ENCODE results near the gene WSCD2. TPM values are rescaled to one million over a fixed set of nuclear protein-coding genes. Genes with fewer than 3 reads are reported as not detected.

WSCD2 gene
- total RNA-seq, 1 donor from 2014 or later = 0.04 TPM

DNA sequence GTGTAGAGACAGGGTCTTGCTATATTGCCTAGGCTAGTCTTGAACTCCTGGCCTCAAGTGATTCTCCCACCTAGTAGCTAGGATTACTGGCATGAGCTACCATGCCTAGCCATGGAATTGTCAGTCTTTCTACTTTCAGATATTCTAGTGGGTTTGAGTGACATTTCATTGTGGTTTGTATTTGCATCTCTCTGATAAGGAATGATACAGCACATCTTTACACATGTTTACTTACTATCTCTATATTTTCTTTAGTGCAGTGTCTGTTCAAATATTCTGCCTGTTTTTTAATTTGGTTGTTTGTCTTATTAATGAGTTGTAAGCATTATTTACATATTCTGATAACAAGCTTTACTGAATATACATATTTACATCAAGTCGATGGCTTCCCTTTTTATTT is 136.4 kb downstream of the WSCD2 start:
- TF ChIP-seq, protein P1, sequence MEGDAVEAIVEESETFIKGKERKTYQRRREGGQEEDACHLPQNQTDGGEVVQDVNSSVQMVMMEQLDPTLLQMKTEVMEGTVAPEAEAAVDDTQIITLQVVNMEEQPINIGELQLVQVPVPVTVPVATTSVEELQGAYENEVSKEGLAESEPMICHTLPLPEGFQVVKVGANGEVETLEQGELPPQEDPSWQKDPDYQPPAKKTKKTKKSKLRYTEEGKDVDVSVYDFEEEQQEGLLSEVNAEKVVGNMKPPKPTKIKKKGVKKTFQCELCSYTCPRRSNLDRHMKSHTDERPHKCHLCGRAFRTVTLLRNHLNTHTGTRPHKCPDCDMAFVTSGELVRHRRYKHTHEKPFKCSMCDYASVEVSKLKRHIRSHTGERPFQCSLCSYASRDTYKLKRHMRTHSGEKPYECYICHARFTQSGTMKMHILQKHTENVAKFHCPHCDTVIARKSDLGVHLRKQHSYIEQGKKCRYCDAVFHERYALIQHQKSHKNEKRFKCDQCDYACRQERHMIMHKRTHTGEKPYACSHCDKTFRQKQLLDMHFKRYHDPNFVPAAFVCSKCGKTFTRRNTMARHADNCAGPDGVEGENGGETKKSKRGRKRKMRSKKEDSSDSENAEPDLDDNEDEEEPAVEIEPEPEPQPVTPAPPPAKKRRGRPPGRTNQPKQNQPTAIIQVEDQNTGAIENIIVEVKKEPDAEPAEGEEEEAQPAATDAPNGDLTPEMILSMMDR (IDR thresholded peaks at IDR 0.05; ENCODE audit: insufficient read depth, low read length, poor library complexity, severe bottlenecking) = no peak
- Histone ChIP-seq H3K36me3 (ENCODE audit: control insufficient read depth, insufficient read depth, low read length) (no peaks in the 10 kb centered on the region), H3K4me3 (ENCODE audit: low read depth, low read length) (no peak overlapping the region), H3K27me3 (ENCODE audit: control insufficient read depth, insufficient read depth, low read length) (no peaks in the 10 kb centered on the region)
- DNase-seq (ENCODE audit: low read depth) = no peak

DNA sequence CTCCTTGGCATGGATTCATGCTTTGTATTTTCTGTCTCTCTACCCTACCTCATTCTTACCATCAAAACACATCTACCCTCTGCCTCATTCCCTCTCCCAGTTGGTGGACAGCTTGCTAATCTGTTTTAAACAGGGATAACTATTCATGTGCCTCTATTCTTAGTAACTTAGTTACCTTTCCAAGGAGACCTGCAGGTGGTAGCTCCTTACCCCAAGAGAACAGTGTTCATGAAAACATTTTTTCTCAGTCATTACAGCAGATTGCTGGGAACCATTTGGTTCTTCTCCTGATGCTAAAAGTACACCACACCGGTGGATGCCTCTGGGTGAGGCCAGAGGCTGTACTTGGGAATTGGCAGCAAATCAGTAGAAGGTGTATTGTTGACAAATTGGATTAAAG is 137.0 kb downstream of the WSCD2 start:
- TF ChIP-seq, protein P1 (IDR thresholded peaks at IDR 0.05; ENCODE audit: insufficient read depth, low read length, poor library complexity, severe bottlenecking) = no peak
- Histone ChIP-seq H3K4me3 (ENCODE audit: low read depth, low read length) (no peak overlapping the region), H3K27me3 (ENCODE audit: control insufficient read depth, insufficient read depth, low read length) (no peaks in the 10 kb centered on the region), H3K36me3 (ENCODE audit: control insufficient read depth, insufficient read depth, low read length) (no peaks in the 10 kb centered on the region)
- no peak for DNase-seq (ENCODE audit: low read depth)

DNA sequence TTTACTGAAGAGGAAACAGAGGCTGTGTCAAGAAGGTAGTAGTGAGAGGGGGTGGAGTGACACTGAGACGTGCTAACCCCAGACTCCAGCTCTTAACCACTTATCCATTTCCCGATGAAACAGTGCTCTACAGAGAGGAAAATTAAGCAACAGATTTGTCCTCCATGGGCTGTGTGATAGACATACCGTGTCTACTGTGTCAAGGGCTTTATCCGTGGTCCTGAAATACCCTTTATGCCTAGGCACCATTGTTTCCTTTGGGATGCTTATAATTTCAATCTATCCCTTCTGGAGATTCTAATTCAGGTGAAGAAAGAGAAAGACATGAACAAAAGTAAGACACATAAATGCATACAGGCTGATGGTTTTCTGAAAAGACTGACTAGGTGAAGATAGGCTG is 138.4 kb downstream of the WSCD2 start:
- Histone ChIP-seq H3K27me3 (ENCODE audit: control insufficient read depth, insufficient read depth, low read length) (no peaks in the 10 kb centered on the region), H3K36me3 (ENCODE audit: control insufficient read depth, insufficient read depth, low read length) (no peaks in the 10 kb centered on the region), H3K4me3 (ENCODE audit: low read depth, low read length) (no peak overlapping the region)
- DNase-seq (ENCODE audit: low read depth) = no peak
- TF ChIP-seq, protein P1 (IDR thresholded peaks at IDR 0.05; ENCODE audit: insufficient read depth, low read length, poor library complexity, severe bottlenecking) = no peak

DNA sequence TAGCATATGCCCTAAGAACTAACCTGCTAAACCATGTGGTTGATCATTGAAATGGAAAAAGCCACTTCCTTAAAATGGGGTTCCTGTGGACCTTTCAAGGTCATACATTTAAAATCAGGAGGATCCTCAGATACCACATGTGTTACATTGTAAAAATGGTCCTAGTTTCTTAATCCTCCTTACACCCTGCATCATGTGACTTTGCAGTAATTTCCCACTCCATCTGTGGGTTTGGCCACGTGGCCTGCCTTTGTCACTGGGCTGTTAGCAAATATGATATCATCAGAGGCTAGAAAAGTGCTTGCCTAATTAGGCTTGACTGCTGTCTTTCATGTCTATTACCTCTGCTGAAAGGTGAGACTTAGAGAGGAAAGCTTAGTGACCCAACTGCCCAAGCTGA is 139.3 kb downstream of the WSCD2 start:
- no peak for DNase-seq (ENCODE audit: low read depth)
- no peak overlapping the region for H3K4me3 ChIP-seq (ENCODE audit: low read depth, low read length)
- no peaks in the 10 kb centered on the region for H3K36me3 ChIP-seq (ENCODE audit: control insufficient read depth, insufficient read depth, low read length)
- H3K27me3 ChIP-seq (ENCODE audit: control insufficient read depth, insufficient read depth, low read length) = no peaks in the 10 kb centered on the region
- TF ChIP-seq, protein P1 (IDR thresholded peaks at IDR 0.05; ENCODE audit: insufficient read depth, low read length, poor library complexity, severe bottlenecking) = no peak

DNA sequence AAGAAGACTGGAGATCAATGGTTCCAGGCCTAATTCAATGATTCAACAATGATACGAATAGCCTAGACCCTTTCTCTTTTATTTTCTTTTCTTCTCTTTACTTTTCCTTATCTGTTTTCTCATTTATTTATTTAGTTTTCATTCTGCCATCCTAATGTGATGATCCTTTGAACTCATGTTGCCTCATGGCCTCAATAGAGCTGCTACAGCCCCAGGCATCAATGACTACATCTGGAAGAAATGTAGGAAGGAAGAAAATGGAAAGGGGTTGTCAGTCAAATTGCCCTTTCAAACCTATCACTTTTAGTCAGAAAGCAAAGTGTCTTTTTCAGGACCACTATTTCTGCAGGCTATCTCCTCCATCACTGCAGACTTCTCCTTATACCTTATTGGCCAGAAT is 140.1 kb downstream of the WSCD2 start:
- DNase-seq (ENCODE audit: low read depth) = no peak
- Histone ChIP-seq H3K27me3 (ENCODE audit: control insufficient read depth, insufficient read depth, low read length) (no peaks in the 10 kb centered on the region), H3K36me3 (ENCODE audit: control insufficient read depth, insufficient read depth, low read length) (no peaks in the 10 kb centered on the region), H3K4me3 (ENCODE audit: low read depth, low read length) (no peak overlapping the region)
- TF ChIP-seq, protein P1 (IDR thresholded peaks at IDR 0.05; ENCODE audit: insufficient read depth, low read length, poor library complexity, severe bottlenecking) = no peak

DNA sequence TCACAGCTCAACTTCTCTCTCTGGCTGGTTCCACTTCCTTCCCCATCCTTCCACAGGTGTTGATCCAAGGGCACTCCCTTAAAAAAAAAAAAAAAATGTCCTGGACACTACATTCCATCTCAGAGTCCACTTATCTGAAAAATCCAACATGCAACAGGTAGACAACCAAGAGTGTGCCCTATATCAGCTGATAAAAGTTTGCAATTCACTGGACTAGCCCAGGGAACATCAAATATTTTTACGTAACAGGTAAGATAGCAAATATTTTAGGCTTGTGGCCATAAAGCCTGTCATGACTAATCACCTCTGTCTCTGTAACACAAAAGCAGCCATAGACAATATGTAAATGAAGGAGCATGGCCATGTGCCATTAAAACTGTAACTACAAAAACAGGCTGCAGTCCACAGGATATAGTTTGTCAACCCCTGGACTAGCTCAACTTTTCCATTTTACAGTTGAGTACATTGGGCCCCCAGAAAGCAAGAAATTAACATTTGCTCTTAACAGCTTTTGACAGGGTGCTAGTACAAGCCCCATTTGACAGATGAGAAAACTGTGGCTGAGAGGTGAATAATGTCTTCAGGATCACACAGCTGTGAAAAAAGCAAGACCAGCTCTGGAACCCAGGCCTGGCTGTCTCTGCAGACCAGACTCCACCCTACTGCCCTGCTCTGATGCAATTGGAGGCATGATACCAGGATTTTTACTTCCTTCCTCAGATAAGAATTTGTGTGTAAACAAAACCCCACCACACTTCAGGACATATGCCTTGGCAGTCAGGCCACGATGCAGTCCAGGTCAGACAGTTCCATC is 141.2 kb downstream of the WSCD2 start:
- no peak for DNase-seq (ENCODE audit: low read depth)
- no peaks in the 10 kb centered on the region for H3K27me3 ChIP-seq (ENCODE audit: control insufficient read depth, insufficient read depth, low read length)
- TF ChIP-seq, protein P1 (IDR thresholded peaks at IDR 0.05; ENCODE audit: insufficient read depth, low read length, poor library complexity, severe bottlenecking) = no peak
- no peak overlapping the region for H3K4me3 ChIP-seq (ENCODE audit: low read depth, low read length)
- no peaks in the 10 kb centered on the region for H3K36me3 ChIP-seq (ENCODE audit: control insufficient read depth, insufficient read depth, low read length)
